Keratinocyte (primary cell): Measurements from ENCODE around the gene BBS12. TPM values are rescaled to one million over a fixed set of nuclear protein-coding genes. Genes with fewer than 3 reads are reported as not detected.

ENCODE experiments used
- DNase-seq: peaks from one replicate; pipeline ENCODE4 v3.0.0-alpha.2; 2011; ENCODE audit warnings: low read depth, missing footprints, low spot score
- FAIRE-seq: peaks from 2 replicates; lab custom pipeline; 2011; peaks lifted over from hg19 to GRCh38; lab: Jason Lieb, UNC
- H2AFZ ChIP-seq: 2 replicates; pipeline ENCODE4 v1.6.0; 2012; ENCODE audit warnings: low read length, control low read depth, inconsistent platforms; ENCODE audit not compliant: control insufficient read depth
- H3K27ac ChIP-seq: 2 replicates; pipeline ENCODE4 v1.5.1; 2011; ENCODE audit warnings: low read length; ENCODE audit not compliant: control insufficient read depth, insufficient read depth
- H3K27me3 ChIP-seq: 3 replicates; pipeline ENCODE4 v1.6.0; 2011; ENCODE audit warnings: low read length; ENCODE audit not compliant: control insufficient read depth, insufficient read depth; ENCODE audit errors: extremely low read depth
- H3K36me3 ChIP-seq, 2 experiments: 2 replicates in 1 of 2; 3 replicates in 1 of 2; pipeline ENCODE4 v1.5.1; 2011; ENCODE audit warnings: low read length in 2 of 2, mild to moderate bottlenecking in 1 of 2; ENCODE audit not compliant: control insufficient read depth in 2 of 2, insufficient read depth in 2 of 2; ENCODE audit errors: extremely low read depth in 1 of 2
- H3K4me1 ChIP-seq: 3 replicates; pipeline ENCODE4 v1.5.1; 2011; ENCODE audit warnings: low read length; ENCODE audit not compliant: control insufficient read depth, insufficient read depth; ENCODE audit errors: extremely low read depth
- H3K4me2 ChIP-seq: 3 replicates; pipeline ENCODE4 v1.6.0; 2011; ENCODE audit warnings: low read depth, low read length; ENCODE audit not compliant: control insufficient read depth, insufficient read depth; ENCODE audit errors: extremely low read depth
- H3K4me3 ChIP-seq, 3 experiments: fragments of 200-600 bp in 1 of 3; sonication (generic) in 1 of 3; 2 replicates in 2 of 3; 3 replicates in 1 of 3; pipeline ENCODE4 v1.5.1; 2011 to 2016; ENCODE audit warnings: low read length in 3 of 3, mild to moderate bottlenecking in 3 of 3, control low read depth in 2 of 3, inconsistent platforms in 1 of 3, low read depth in 1 of 3, mixed read lengths in 1 of 3, mixed run types in 1 of 3, moderate library complexity in 1 of 3; ENCODE audit not compliant: control insufficient read depth in 2 of 3, insufficient read depth in 2 of 3; ENCODE audit errors: extremely low read depth in 1 of 3
- H3K79me2 ChIP-seq: 2 replicates; pipeline ENCODE4 v1.6.0; 2012; ENCODE audit warnings: low read length; ENCODE audit not compliant: control insufficient read depth, insufficient read depth
- H3K9ac ChIP-seq: 3 replicates; pipeline ENCODE4 v1.6.0; 2011; ENCODE audit warnings: low read length; ENCODE audit not compliant: control insufficient read depth, insufficient read depth; ENCODE audit errors: extremely low read depth
- H3K9me1 ChIP-seq: 3 replicates; pipeline ENCODE4 v1.6.0; 2011; ENCODE audit warnings: low read length; ENCODE audit not compliant: control insufficient read depth, insufficient read depth; ENCODE audit errors: extremely low read depth
- H3K9me3 ChIP-seq: 2 replicates; pipeline ENCODE4 v1.5.1; 2012; ENCODE audit warnings: low read depth, low read length; ENCODE audit not compliant: control insufficient read depth
- H4K20me1 ChIP-seq: 3 replicates; pipeline ENCODE4 v1.6.0; 2011; ENCODE audit warnings: low read length; ENCODE audit not compliant: control insufficient read depth, insufficient read depth; ENCODE audit errors: extremely low read depth
- EZH2 ChIP-seq: IDR thresholded peaks from one replicate; pipeline ENCODE4 v1.6.1; 2012; ENCODE audit warnings: inconsistent platforms, mild to moderate bottlenecking, low read length, moderate library complexity
- dilution Hi-C: fragments of 300-500 bp; cut with MboI; formaldehyde crosslinking; loops from one replicate; pipeline ENCODE4 v1.7.0; 2020; ENCODE audit warnings: low sequenced_read_pairs; ENCODE audit not compliant: extremely low pct_ligation_motif_present
- polyA plus RNA-seq, 5 experiments: library from polyadenylated mRNA; depleted of rRNA in 3 of 5; stranded (reverse) in 3 of 5; stranded (forward) in 1 of 5; unstranded in 1 of 5; fragments of >200 nt; gene quantifications; 1 replicate in 1 of 5; 2 replicates in 3 of 5; 3 replicates in 1 of 5; pipeline versions ENCODE4 v1.2.1 to v1.2.3, GENCODE V29; 2011 to 2012; ENCODE audit warnings: missing spikeins in 2 of 5, low read depth in 1 of 5, low replicate concordance in 1 of 5

Gene BBS12
- polyA plus RNA-seq, 1 donor (not counting 4 experiments of a cell fraction or from before 2014, with no cell fraction given): 2.5 TPM

DNA sequence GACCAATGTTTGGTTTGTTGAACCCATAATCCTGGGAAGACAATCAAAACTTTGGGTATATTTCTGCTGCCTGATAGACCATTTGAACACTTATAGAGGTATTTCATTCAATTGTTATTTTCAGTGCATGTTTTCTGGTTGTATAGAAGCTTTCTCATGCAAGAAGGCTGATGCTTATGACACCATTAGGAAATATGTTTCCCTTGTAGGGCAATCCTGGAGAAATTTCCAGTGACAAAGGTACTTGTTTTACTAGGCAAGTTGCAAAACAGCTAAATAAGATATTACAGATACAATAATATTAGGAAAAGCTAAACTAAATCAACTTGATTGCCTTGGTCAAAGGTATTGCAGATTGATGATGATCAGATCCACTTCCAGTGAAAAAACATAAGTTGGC lies 61.3 kb downstream of the BBS12 start:
- Histone ChIP-seq H3K27me3 (no peaks in the 10 kb centered on the region), H3K9ac (no peak overlapping the region), H3K9me1 (no peaks in the 10 kb centered on the region), H3K4me1 (peaks cover 21% of the 10 kb centered on the region), H3K79me2 (no peaks in the 10 kb centered on the region), H3K4me2 (no peak overlapping the region), H3K27ac (no peak overlapping the region), H3K36me3 (no peaks in the 10 kb centered on the region), H3K4me3 (no peak overlapping the region), H3K9me3 (no peaks in the 10 kb centered on the region), H2AFZ (no peak overlapping the region), H4K20me1 (no peaks in the 10 kb centered on the region)
- dilution Hi-C loops: no loop called here
- DNase-seq: no peak
- FAIRE-seq: peak; percentile 5
- TF ChIP-seq EZH2: no peak

Other genes with a start within 250 kb of the BBS12 start
- not detected in 3 replicates for gene IL21, start 111.6 kb upstream of the BBS12 start, polyA plus RNA-seq
- 0.90 to 1.7 TPM (median 1.1 TPM) in 3 replicates for gene FGF2, start 94.1 kb downstream of the BBS12 start, polyA plus RNA-seq
- gene NUDT6, start 189.9 kb downstream of the BBS12 start, polyA plus RNA-seq: 4.6 to 6.9 TPM (median 5.8 TPM) in 3 replicates